Adrenal gland (tissue), 12 donors: ENCODE results near the gene FAU. TPM values are rescaled to one million over a fixed set of nuclear protein-coding genes. Genes with fewer than 3 reads are reported as not detected.
A peak's percentile ranks its signal among the peaks of the same experiment; 100 is the strongest.

ENCODE experiments used
- DNase-seq, 7 donors: peaks; one replicate each; pipeline ENCODE4 v3.0.0-alpha.2; 2019 to 2020
- H3K27ac ChIP-seq, 5 donors: fragments of 200-600 bp; sonication (generic) in 4 of 5; 1 replicate in 3 of 5; 2 replicates in 2 of 5; pipeline versions ENCODE4 v1.5.1 to v1.8.0; 2016 to 2020; ENCODE audit warnings: mild to moderate bottlenecking in 1 of 5
- H3K27me3 ChIP-seq: fragments of 200-600 bp; 2 replicates; pipeline ENCODE4 v1.8.0; 2021
- H3K36me3 ChIP-seq, 2 donors: fragments of 200-600 bp; replicated peaks in 1 of 2; 1 replicate in 1 of 2; 2 replicates in 1 of 2; pipeline versions ENCODE4 v1.5.1 to v1.8.0; 2018 to 2022
- H3K4me1 ChIP-seq, 2 donors: fragments of 200-600 bp; replicated peaks in 1 of 2; 1 replicate in 1 of 2; 2 replicates in 1 of 2; pipeline versions ENCODE4 v1.5.1 to v1.8.0; 2018 to 2021
- H3K4me3 ChIP-seq, 4 donors: fragments of 200-600 bp; sonication (generic) in 3 of 4; one replicate each; pipeline ENCODE4 v1.5.1; 2016 to 2018
- H3K9me3 ChIP-seq, 3 donors: fragments of 200-600 bp; sonication (generic) in 1 of 3; replicated peaks in 1 of 3; 1 replicate in 2 of 3; 2 replicates in 1 of 3; pipeline versions ENCODE4 v1.5.1 to v1.8.0; 2016 to 2021
- POLR2A ChIP-seq, 2 donors: fragments of 450-650 bp; IDR thresholded peaks; one replicate each; pipeline ENCODE4 v1.6.1; 2017; ENCODE audit warnings: antibody characterized with exemption in 2 of 2, mild to moderate bottlenecking in 2 of 2, moderate library complexity in 1 of 2
- WGBS, 4 donors: extraction: QIAGEN DNeasy Blood & Tissue Kit in 2 of 4; methylation state at CpG; one replicate each; pipeline versions ENCODE4 v1.1.5 to v1.1.7; 2013 to 2017; 5-methylcytosine and 5-hydroxymethylcytosine counted together
- intact Hi-C, 2 donors: fragments of 100-400 bp; cut with DNase I; formaldehyde crosslinking; loops; one replicate each; pipeline versions ENCODE4 v1.14.1 to v1.15.0; 2022 to 2023
- polyA plus RNA-seq, 3 donors: library from polyadenylated mRNA; stranded (reverse); fragments of 200-250 nt in 2 of 3; fragments of 350-450 nt in 1 of 3; fragmentation: Illumina TruSeq in 1 of 3; extraction: RNeasy Lipid Tissue Mini Kit (QIAGEN cat#74804) in 1 of 3; gene quantifications; one replicate each; pipeline ENCODE4 v1.2.3, GENCODE V29; 2013 to 2014
- total RNA-seq, 9 donors: library from RNA; depleted of rRNA in 4 of 9; stranded (reverse); fragments of >200 nt in 4 of 9; fragments of 120-200 nt in 1 of 9; fragmentation: NEBNext Ultra II Directional in 1 of 9; extraction: Animal tissue kit (Norgen Biotek cat#: 25700) in 1 of 9; gene quantifications; one replicate each; pipeline versions ENCODE4 v1.1.0 to v1.2.4, GENCODE V29; 2013 to 2023
- TF ChIP-seq, protein P1 (sequence below), 6 experiments: fragments of 450-650 bp in 4 of 6; fragments of 200-600 bp in 2 of 6; sonication (generic) in 1 of 6; IDR thresholded peaks; 1 replicate in 5 of 6; 2 replicates in 1 of 6; pipeline versions ENCODE4 v1.5.1 to v1.8.0; 2016 to 2021; ENCODE audit warnings: antibody characterized with exemption in 6 of 6, mild to moderate bottlenecking in 2 of 6, moderate library complexity in 1 of 6
- donor health status: healthy with polysubstance abuse.
- donor health status: Bipolar disorder and iron deficiency.
- donor health status: DM: yes; HTN: yes; CAD: no.
- donor health status: DM: no; HTN: no; CAD: no.
- donor health status: DM: no; HTN: no; CAD: no.
- donor health status: DM: yes; HTN: yes; CAD: no.

The FAU gene
- total and polyA plus RNA-seq, 12 donors = 361 to 2,488 (median 1,029) TPM

DNA sequence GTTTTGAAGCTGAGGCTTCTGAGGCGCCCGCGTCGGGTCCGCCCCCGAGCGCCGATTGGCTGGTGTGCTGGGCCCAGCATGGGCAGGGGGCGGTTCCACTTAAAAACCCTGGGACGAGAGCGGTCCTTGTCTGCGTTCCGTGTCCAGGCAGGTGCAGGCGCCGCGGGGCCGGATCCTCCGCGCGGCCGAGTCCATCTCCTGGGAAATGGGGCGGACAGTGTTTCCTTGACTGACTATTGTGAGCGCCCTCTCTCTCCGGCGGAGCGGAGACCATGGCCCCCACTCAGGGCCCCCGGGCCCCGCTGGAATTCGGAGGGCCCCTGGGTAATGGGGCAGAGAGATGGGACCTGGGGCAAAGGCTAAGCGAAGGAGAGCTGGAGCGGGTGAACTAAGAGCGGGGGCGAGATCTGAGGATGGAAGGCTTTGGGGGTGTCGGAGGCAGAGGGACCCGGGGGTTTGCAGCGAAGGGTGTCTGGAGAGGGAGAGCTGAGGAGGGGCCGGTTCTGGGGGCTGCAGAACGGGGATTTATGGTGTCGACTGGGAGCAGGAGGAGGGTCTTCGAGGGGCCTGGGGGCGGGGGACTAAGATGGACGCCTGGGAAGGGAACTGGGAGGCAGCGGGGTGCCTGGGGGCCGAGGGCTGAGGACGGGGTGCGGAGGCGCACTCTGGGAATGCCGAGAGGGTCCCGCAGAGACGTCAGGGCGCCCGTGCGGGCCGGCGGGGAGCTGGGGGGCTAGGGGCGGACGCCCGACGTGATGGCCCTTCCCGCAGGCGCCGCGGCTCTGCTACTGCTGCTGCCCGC is 10.0 kb downstream of the FAU start, which contains the start of gene TM7SF2:
TSS of gene TM7SF2 (plus strand) at position 129 of the 802 bp plus-strand sequence. CDS start at position 273, 144 bp downstream.
- intact Hi-C loops = no loop called here
- peak within 1 kb of the TSS in 3 of 4 donors; percentile 49 to 75 (median 64) for H3K4me3 ChIP-seq
- no peaks in the 10 kb centered on the region for H3K9me3 ChIP-seq
- WGBS, 4 donors = 0 to 1% (median 1%) methylated on average over 29 to 64 of the region's 64 CpGs
- peak within 1 kb of the TSS; percentile 40 to 95 (median 89) for H3K27ac ChIP-seq
- peaks cover 0 to 42% of the 10 kb centered on the region in 2 donors for H3K36me3 ChIP-seq
- peak; percentile 98 to 100 for TF ChIP-seq POLR2A (IDR thresholded peaks at IDR 0.05)
- TF ChIP-seq, protein P1, sequence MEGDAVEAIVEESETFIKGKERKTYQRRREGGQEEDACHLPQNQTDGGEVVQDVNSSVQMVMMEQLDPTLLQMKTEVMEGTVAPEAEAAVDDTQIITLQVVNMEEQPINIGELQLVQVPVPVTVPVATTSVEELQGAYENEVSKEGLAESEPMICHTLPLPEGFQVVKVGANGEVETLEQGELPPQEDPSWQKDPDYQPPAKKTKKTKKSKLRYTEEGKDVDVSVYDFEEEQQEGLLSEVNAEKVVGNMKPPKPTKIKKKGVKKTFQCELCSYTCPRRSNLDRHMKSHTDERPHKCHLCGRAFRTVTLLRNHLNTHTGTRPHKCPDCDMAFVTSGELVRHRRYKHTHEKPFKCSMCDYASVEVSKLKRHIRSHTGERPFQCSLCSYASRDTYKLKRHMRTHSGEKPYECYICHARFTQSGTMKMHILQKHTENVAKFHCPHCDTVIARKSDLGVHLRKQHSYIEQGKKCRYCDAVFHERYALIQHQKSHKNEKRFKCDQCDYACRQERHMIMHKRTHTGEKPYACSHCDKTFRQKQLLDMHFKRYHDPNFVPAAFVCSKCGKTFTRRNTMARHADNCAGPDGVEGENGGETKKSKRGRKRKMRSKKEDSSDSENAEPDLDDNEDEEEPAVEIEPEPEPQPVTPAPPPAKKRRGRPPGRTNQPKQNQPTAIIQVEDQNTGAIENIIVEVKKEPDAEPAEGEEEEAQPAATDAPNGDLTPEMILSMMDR (IDR thresholded peaks at IDR 0.05) = no peak
- H3K27me3 ChIP-seq = no peaks in the 10 kb centered on the region
- H3K4me1 ChIP-seq = peaks cover 49 to 62% of the 10 kb centered on the region in 2 donors
- peak; percentile 96 to 99 (median 98) for DNase-seq

DNA sequence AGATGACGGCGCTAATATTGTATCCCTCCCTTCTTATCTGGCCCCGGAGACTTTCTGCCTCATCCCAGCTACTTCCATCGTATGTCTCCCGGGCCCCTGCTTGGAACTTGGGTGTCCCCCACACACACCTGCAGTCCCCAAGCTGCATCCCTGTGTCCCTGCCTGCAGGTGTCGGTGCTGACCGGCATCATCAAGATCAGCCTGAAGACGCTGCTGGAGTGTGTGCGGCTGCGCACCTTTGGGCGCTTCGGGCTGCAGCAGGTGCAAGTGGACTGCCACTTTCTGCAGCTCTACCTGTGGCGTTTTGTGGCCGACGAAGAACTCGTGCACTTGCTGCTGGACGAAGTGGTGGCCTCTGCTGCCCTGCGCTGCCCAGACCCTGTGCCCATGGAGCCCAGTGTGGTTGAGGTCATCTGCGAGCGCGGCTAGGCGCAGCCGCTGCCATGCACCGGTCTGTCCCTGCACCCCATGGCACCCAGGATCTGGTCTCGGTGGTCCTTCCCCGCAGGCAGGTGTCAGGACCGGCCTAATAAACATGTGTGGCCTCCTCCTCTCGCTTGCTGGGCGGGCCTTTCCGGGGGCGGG is 10.7 kb downstream of the FAU start:
- intact Hi-C loops = no loop called here
- peak overlapping the region in 4 of 5 donors; percentile 69 to 89 (median 83) for H3K27ac ChIP-seq
- TF ChIP-seq POLR2A (IDR thresholded peaks at IDR 0.05) = no peak
- TF ChIP-seq, protein P1 (IDR thresholded peaks at IDR 0.05) = peak in 1 of 6 experiments; percentile 17
- peaks cover 0 to 41% of the 10 kb centered on the region in 2 donors for H3K36me3 ChIP-seq
- no peaks in the 10 kb centered on the region for H3K9me3 ChIP-seq
- H3K4me3 ChIP-seq = peak overlapping the region in 1 of 4 donors; percentile 75
- no peak for DNase-seq
- H3K27me3 ChIP-seq = no peaks in the 10 kb centered on the region
- 55 to 72% (median 60%) methylated on average over 8 to 31 of the region's 31 CpGs for WGBS, 4 donors
- peaks cover 44 to 55% of the 10 kb centered on the region in 2 donors for H3K4me1 ChIP-seq

GRCh38 chr11:65110354-65110861 is 11.5 kb downstream of the FAU start:
- Histone ChIP-seq H3K4me3 (no peak overlapping the region), H3K4me1 (peaks cover 38 to 47% of the 10 kb centered on the region in 2 donors), H3K9me3 (no peaks in the 10 kb centered on the region), H3K36me3 (peaks cover 0 to 33% of the 10 kb centered on the region in 2 donors), H3K27ac (peak overlapping the region in 4 of 5 donors; percentile 69 to 89 (median 83)), H3K27me3 (no peaks in the 10 kb centered on the region)
- intact Hi-C loops = no loop called here
- TF ChIP-seq, protein P1 (IDR thresholded peaks at IDR 0.05) = peak; percentile 98 to 100 (median 98)
- TF ChIP-seq POLR2A (IDR thresholded peaks at IDR 0.05) = peak; percentile 9 to 70
- WGBS, 4 donors = 6 to 12% (median 9%) methylated on average over 14 to 18 of the region's 18 CpGs
- DNase-seq = peak; percentile 85 to 97 (median 91)
